Thoracic aorta (tissue), 2 donors: ENCODE measurements around the gene DAGLA. TPM values are rescaled to one million over a fixed set of nuclear protein-coding genes. Genes with fewer than 3 reads are reported as not detected.

Experiments used
- ATAC-seq: fragments of 150-250 bp; one replicate; pipeline ENCODE4 v1.8.0; 2017; ENCODE audit warnings: low read depth; ENCODE audit not compliant: insufficient number of reproducible peaks, low FRiP score
- DNase-seq: peaks from one replicate; pipeline ENCODE4 v3.0.0-alpha.2; 2020; ENCODE audit warnings: low spot score
- H3K27ac ChIP-seq, 2 donors: fragments of 200-600 bp; sonication (generic); 1 replicate in 1 of 2; 2 replicates in 1 of 2; pipeline ENCODE4 v1.5.1; 2016; ENCODE audit warnings: mild to moderate bottlenecking in 2 of 2, moderate library complexity in 2 of 2
- H3K27me3 ChIP-seq: fragments of 200-600 bp; sonication (generic); replicated peaks from 2 replicates; pipeline ENCODE4 v1.6.0; 2016; ENCODE audit warnings: mild to moderate bottlenecking; ENCODE audit not compliant: insufficient read depth
- H3K36me3 ChIP-seq: fragments of 200-600 bp; sonication (generic); one replicate; pipeline ENCODE4 v1.5.1; 2016
- H3K4me1 ChIP-seq, 2 donors: fragments of 200-600 bp; sonication (generic); 1 replicate in 1 of 2; 2 replicates in 1 of 2; pipeline versions ENCODE4 v1.5.1 to v1.6.0; 2016; ENCODE audit warnings: low read depth in 2 of 2, mild to moderate bottlenecking in 1 of 2; ENCODE audit not compliant: control insufficient read depth in 1 of 2
- H3K4me3 ChIP-seq: fragments of 200-600 bp; sonication (generic); 2 replicates; pipeline ENCODE4 v1.5.1; 2016; ENCODE audit warnings: mild to moderate bottlenecking
- H3K9me3 ChIP-seq: fragments of 200-600 bp; sonication (generic); 2 replicates; pipeline ENCODE4 v1.5.1; 2016
- total RNA-seq, 2 donors: library from RNA; depleted of rRNA; stranded (reverse); fragments of >200 nt; gene quantifications; one replicate each; pipeline versions ENCODE4 v1.1.0 to v1.2.3, GENCODE V29; 2016
- TF ChIP-seq, protein P1 (sequence below): fragments of 200-600 bp; sonication (generic); IDR thresholded peaks from one replicate; pipeline ENCODE4 v1.5.1; 2019; ENCODE audit warnings: antibody characterized with exemption

DAGLA gene
- total RNA-seq, 2 donors from 2014 or later: 1.2 to 1.4 TPM

DNA sequence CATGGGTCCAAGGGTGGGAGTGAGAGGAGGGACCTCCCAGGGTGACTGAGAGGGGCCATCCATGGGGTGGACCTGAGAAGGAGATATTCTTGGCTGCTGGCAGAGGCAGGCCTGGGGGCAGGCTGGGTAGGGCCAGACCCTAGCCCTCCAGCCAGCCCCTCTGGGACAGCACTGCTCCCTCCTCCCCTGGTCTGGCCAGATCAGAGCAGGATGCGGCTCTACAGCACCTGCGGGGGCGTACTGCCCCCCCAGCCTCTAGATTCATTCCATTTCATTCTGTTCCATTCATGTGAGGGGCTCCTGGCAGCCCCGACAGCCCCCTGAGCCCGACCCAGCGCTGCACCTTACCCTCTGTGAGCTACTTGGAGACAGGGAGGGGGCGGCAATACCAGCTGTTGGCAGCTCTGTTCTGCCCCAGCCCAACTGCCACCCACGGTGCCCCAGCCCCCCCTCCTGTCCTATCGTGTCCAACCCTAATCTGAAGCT is 37.9 kb downstream of the DAGLA start:
- peak overlapping the region; percentile 70 for H3K4me3 ChIP-seq
- ATAC-seq (no peak), DNase-seq (no peak)
- no peak overlapping the region for H3K27ac ChIP-seq
- H3K4me1 ChIP-seq: peaks cover 0 to 15% of the 10 kb centered on the region in 2 donors
- H3K9me3 ChIP-seq: no peaks in the 10 kb centered on the region
- TF ChIP-seq, protein P1, sequence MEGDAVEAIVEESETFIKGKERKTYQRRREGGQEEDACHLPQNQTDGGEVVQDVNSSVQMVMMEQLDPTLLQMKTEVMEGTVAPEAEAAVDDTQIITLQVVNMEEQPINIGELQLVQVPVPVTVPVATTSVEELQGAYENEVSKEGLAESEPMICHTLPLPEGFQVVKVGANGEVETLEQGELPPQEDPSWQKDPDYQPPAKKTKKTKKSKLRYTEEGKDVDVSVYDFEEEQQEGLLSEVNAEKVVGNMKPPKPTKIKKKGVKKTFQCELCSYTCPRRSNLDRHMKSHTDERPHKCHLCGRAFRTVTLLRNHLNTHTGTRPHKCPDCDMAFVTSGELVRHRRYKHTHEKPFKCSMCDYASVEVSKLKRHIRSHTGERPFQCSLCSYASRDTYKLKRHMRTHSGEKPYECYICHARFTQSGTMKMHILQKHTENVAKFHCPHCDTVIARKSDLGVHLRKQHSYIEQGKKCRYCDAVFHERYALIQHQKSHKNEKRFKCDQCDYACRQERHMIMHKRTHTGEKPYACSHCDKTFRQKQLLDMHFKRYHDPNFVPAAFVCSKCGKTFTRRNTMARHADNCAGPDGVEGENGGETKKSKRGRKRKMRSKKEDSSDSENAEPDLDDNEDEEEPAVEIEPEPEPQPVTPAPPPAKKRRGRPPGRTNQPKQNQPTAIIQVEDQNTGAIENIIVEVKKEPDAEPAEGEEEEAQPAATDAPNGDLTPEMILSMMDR: no peak
- H3K27me3 ChIP-seq: no peaks in the 10 kb centered on the region
- H3K36me3 ChIP-seq: no peaks in the 10 kb centered on the region

DNA sequence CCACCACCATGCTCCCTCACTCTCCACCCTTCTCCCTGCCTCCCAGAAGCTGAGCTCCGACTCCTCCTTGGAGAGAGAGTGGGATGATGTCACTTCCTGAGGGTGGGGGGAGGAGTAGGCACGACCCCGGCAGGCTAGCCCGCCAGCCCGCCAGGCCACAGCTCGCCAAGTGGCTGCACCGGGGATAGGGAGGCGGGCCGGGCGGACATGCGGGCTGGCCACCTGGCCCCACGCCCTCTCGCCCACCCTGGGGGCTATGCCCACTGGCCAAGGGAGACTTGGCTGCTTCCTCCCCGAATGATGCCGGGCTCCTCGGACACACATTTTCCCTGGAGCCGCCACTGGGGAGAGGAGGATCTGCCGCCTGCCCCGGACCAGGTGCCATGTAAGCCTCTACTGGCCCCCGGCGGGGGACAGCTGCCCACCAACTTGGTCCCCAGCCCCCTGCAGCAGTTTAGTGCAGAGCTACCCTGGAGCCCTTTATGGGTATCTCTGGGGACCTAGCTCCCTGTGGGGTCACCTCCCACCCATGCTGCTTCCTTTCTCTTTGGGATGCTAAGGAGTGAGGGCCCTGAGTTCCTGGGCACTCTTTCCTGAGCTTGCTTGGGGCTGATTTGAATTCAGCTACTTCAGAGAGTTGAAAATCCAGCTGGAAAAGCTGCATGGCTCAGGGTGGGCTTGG is 38.6 kb downstream of the DAGLA start:
- Histone ChIP-seq H3K27me3 (no peaks in the 10 kb centered on the region), H3K9me3 (no peaks in the 10 kb centered on the region), H3K4me3 (peak overlapping the region; percentile 70), H3K4me1 (peaks cover 0 to 15% of the 10 kb centered on the region in 2 donors), H3K27ac (no peak overlapping the region), H3K36me3 (no peaks in the 10 kb centered on the region)
- TF ChIP-seq, protein P1: no peak
- DNase-seq (no peak), ATAC-seq (peak; percentile 52)

DNA sequence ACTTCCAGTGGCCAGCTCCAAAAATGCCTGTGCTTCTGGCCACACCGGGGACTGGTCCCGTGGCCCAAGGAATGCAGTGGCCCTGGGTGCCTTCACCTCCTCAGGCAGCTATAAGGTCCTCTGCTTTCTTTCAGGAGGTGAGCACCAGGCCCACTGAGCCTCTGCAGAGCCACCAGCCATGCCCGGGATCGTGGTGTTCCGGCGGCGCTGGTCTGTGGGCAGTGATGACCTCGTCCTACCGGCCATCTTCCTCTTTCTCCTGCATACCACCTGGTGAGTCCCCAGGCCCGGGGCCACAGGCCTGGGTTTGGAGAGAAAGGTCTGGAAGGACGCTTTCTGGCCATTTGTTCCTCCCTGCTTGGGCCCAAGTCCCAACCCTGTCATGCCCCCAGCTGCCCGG is 39.8 kb downstream of the DAGLA start:
- Histone ChIP-seq H3K4me1 (peaks cover 0 to 15% of the 10 kb centered on the region in 2 donors), H3K27ac (no peak overlapping the region), H3K36me3 (no peaks in the 10 kb centered on the region), H3K27me3 (no peaks in the 10 kb centered on the region), H3K9me3 (no peaks in the 10 kb centered on the region), H3K4me3 (no peak overlapping the region)
- TF ChIP-seq, protein P1: no peak
- ATAC-seq (no peak), DNase-seq (no peak)

DNA sequence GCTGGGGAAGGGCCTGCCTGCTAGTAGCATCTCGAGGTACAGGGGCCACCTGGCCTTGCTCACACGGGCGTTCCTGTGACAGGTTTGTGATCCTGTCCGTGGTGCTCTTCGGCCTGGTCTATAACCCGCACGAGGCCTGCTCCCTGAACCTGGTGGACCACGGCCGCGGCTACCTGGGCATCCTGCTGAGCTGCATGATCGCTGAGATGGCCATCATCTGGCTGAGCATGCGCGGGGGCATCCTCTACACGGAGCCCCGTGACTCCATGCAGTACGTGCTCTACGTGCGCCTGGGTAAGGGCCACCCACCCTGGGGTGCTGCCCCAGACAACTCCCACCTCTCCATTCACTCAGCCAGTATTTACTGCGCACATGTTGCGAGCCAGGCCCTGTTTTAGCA is 40.4 kb downstream of the DAGLA start:
- Histone ChIP-seq H3K4me3 (no peak overlapping the region), H3K36me3 (no peaks in the 10 kb centered on the region), H3K27me3 (no peaks in the 10 kb centered on the region), H3K4me1 (peaks cover 0 to 15% of the 10 kb centered on the region in 2 donors), H3K9me3 (no peaks in the 10 kb centered on the region), H3K27ac (no peak overlapping the region)
- DNase-seq (no peak), ATAC-seq (no peak)
- TF ChIP-seq, protein P1: no peak

DNA sequence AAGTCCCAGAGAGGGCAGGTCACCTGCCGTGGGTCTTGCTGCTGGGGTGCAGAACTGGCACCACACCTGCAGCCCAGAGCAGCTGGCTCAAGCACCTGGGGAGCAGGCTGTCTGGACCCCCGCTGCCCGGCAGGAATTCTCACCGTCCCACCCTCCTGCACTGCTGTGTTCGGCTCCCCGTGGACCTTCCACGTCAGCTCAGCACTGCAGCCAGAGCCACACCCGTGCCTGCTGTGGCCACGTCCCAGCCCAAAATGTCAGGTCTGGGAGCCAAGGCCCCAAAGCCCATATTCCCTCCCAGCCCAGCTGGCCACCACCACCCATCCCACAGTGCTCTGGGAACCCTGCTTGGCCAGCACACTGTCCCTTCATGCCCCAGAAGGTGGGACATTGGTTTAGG is 44.2 kb downstream of the DAGLA start:
- no peaks in the 10 kb centered on the region for H3K4me1 ChIP-seq
- no peak overlapping the region for H3K4me3 ChIP-seq
- H3K36me3 ChIP-seq: no peaks in the 10 kb centered on the region
- ATAC-seq: no peak
- TF ChIP-seq, protein P1: no peak
- no peak for DNase-seq
- no peak overlapping the region for H3K27ac ChIP-seq
- no peaks in the 10 kb centered on the region for H3K9me3 ChIP-seq
- no peaks in the 10 kb centered on the region for H3K27me3 ChIP-seq
